ENCODE measurements around the gene C20orf141. TPM values are rescaled to one million over a fixed set of nuclear protein-coding genes. Genes with fewer than 3 reads are reported as not detected.

C20orf141 gene
- total RNA-seq, 2 donors from 2014 or later: not detected

DNA sequence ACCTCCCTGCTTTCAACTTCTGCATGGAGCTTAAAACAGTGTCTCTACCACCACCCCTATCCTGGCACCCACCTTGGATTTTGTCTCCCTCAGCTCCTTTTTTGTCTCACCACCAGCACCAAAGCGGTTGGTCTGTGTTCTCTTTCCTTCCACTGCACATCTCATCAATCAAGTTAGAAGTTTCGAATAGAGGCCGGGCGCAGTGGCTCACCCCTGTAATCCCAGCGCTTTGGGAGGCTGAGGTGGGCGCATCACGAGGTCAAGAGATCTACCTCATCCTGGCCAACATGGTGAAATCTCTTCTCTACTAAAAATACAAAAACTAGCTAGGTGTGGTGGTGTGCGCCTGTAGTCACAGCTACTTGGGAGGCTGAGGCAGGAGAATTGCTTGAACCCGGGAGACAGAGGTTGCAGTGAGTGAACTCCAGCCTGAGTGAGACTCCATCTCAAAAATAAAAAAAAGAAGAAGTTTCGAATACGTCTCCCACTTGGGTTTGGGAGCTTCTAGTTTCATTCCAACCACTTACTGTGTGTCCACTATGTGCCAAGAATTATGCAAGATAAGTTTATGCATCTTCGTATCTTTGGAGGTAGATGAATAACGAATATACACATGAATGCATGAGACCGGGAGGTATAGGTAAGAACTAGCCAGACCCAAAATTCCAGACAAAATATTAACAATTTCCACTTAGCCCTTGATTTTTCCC lies 19.8 kb downstream of the C20orf141 start:
- H3K27ac Mint-ChIP-seq: no peak overlapping the region
- Histone ChIP-seq H3K4me3 (ENCODE audit: low read length) (no peak overlapping the region), H3K9me3 (ENCODE audit: control insufficient read depth, low read length) (no peaks in the 10 kb centered on the region), H3K9ac (ENCODE audit: extremely low read depth, low read length, poor library complexity, severe bottlenecking) (no peak overlapping the region), H3K27me3 (ENCODE audit: control insufficient read depth, insufficient read depth, low read length, poor library complexity, severe bottlenecking) (no peaks in the 10 kb centered on the region), H3K36me3 (ENCODE audit: control insufficient read depth, insufficient read depth, low read length) (peaks cover 5% of the 10 kb centered on the region), H3K27ac (ENCODE audit: low read depth, low read length) (no peak overlapping the region), H3K4me1 (ENCODE audit: control insufficient read depth, insufficient read depth, low read length) (no peaks in the 10 kb centered on the region)
- TF ChIP-seq, protein P1, sequence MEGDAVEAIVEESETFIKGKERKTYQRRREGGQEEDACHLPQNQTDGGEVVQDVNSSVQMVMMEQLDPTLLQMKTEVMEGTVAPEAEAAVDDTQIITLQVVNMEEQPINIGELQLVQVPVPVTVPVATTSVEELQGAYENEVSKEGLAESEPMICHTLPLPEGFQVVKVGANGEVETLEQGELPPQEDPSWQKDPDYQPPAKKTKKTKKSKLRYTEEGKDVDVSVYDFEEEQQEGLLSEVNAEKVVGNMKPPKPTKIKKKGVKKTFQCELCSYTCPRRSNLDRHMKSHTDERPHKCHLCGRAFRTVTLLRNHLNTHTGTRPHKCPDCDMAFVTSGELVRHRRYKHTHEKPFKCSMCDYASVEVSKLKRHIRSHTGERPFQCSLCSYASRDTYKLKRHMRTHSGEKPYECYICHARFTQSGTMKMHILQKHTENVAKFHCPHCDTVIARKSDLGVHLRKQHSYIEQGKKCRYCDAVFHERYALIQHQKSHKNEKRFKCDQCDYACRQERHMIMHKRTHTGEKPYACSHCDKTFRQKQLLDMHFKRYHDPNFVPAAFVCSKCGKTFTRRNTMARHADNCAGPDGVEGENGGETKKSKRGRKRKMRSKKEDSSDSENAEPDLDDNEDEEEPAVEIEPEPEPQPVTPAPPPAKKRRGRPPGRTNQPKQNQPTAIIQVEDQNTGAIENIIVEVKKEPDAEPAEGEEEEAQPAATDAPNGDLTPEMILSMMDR (conservative IDR thresholded peaks at IDR 0.05): no peak
- DNase-seq: no peak
- peaks cover 15% of the 10 kb centered on the region for H3K27me3 Mint-ChIP-seq (ENCODE audit: insufficient read depth)
- WGBS, 2 experiments (ENCODE audit: insufficient coverage in 1 of 2, insufficient read length in 1 of 2): 90 to 92% methylated on average over 10 to 14 of the region's 14 CpGs
- H3K9me3 Mint-ChIP-seq: no peaks in the 10 kb centered on the region
- no peaks in the 10 kb centered on the region for H3K4me1 Mint-ChIP-seq
- no peak overlapping the region for H3K4me3 Mint-ChIP-seq
- peaks cover 39% of the 10 kb centered on the region for H3K36me3 Mint-ChIP-seq (ENCODE audit: low read depth)

DNA sequence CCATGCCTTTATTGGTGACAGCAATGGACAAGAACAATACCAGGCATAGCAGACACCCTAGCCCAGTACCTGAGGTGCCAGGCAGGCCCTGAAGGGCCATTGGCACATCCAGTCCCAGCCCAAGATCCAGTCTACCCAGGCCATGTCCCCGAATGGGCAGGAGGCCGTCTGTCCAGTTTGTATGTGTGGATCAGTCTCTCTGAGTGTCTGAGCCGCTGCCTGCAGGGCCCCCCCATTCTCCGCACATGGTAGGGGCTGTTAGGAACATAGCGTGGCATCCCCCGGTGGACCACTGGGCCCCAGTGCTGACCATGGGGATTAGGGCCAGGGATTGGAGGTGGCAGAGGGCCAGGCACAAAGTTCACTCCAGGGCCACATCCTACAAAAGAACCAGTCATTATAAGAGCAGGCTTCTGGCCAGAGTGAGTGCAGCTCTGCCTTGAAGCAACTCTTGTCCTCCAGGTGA lies 20.6 kb downstream of the C20orf141 start:
- H3K4me3 Mint-ChIP-seq: no peak overlapping the region
- peaks cover 11% of the 10 kb centered on the region for H3K27me3 Mint-ChIP-seq (ENCODE audit: insufficient read depth)
- Histone ChIP-seq H3K4me3 (ENCODE audit: low read length) (no peak overlapping the region), H3K9me3 (ENCODE audit: control insufficient read depth, low read length) (no peaks in the 10 kb centered on the region), H3K4me1 (ENCODE audit: control insufficient read depth, insufficient read depth, low read length) (no peaks in the 10 kb centered on the region), H3K27ac (ENCODE audit: low read depth, low read length) (no peak overlapping the region), H3K27me3 (ENCODE audit: control insufficient read depth, insufficient read depth, low read length, poor library complexity, severe bottlenecking) (no peaks in the 10 kb centered on the region), H3K36me3 (ENCODE audit: control insufficient read depth, insufficient read depth, low read length) (peaks cover 5% of the 10 kb centered on the region), H3K9ac (ENCODE audit: extremely low read depth, low read length, poor library complexity, severe bottlenecking) (no peak overlapping the region)
- 88 to 97% methylated on average over 4 to 6 of the region's 6 CpGs for WGBS, 2 experiments (ENCODE audit: insufficient coverage in 1 of 2, insufficient read length in 1 of 2)
- no peak for DNase-seq
- no peaks in the 10 kb centered on the region for H3K9me3 Mint-ChIP-seq
- H3K27ac Mint-ChIP-seq: no peak overlapping the region
- no peaks in the 10 kb centered on the region for H3K4me1 Mint-ChIP-seq
- TF ChIP-seq, protein P1 (conservative IDR thresholded peaks at IDR 0.05): no peak
- H3K36me3 Mint-ChIP-seq (ENCODE audit: low read depth): peaks cover 39% of the 10 kb centered on the region

DNA sequence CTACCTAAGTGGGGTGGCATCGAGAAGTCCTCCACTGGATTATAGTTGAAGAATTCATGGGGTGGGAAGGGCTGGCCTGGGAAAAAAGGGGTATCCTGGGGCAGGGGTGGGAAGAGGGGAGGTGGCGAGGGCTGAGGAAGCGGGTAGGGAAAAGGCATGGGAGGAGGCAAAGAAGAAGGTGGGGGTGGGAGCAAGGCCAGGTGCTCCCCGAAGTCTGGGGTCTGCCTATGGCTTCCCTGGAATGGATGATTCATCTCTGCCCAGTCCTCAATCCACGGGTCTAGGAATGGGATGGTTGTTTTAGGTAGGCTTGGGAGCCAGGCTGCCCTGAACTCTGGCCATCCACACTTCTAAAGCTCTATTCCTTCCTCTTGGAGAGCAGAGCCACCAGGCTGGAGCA lies 21.2 kb downstream of the C20orf141 start:
- Histone ChIP-seq H3K4me3 (ENCODE audit: low read length) (no peak overlapping the region), H3K36me3 (ENCODE audit: control insufficient read depth, insufficient read depth, low read length) (peaks cover 5% of the 10 kb centered on the region), H3K27ac (ENCODE audit: low read depth, low read length) (no peak overlapping the region), H3K27me3 (ENCODE audit: control insufficient read depth, insufficient read depth, low read length, poor library complexity, severe bottlenecking) (no peaks in the 10 kb centered on the region), H3K9me3 (ENCODE audit: control insufficient read depth, low read length) (no peaks in the 10 kb centered on the region), H3K4me1 (ENCODE audit: control insufficient read depth, insufficient read depth, low read length) (no peaks in the 10 kb centered on the region), H3K9ac (ENCODE audit: extremely low read depth, low read length, poor library complexity, severe bottlenecking) (no peak overlapping the region)
- peaks cover 39% of the 10 kb centered on the region for H3K36me3 Mint-ChIP-seq (ENCODE audit: low read depth)
- H3K27me3 Mint-ChIP-seq (ENCODE audit: insufficient read depth): peaks cover 12% of the 10 kb centered on the region
- no peak overlapping the region for H3K4me3 Mint-ChIP-seq
- DNase-seq: no peak
- TF ChIP-seq, protein P1 (conservative IDR thresholded peaks at IDR 0.05): no peak
- no peaks in the 10 kb centered on the region for H3K4me1 Mint-ChIP-seq
- H3K9me3 Mint-ChIP-seq: no peaks in the 10 kb centered on the region
- no peak overlapping the region for H3K27ac Mint-ChIP-seq
- 80 to 90% methylated on average over 2 to 5 of the region's 5 CpGs for WGBS, 2 experiments (ENCODE audit: insufficient coverage in 1 of 2, insufficient read length in 1 of 2)
